Fibroblast of the aortic adventitia (primary cell): ENCODE data around the gene MAP2K2. TPM values are rescaled to one million over a fixed set of nuclear protein-coding genes. Genes with fewer than 3 reads are reported as not detected.

ENCODE experiments used
- DNase-seq: peaks from one replicate; pipeline ENCODE4 v3.0.0-alpha.2; 2010; ENCODE audit warnings: low read depth
- H3K4me3 ChIP-seq: 2 replicates; pipeline ENCODE4 v1.5.1; 2011; ENCODE audit warnings: low read depth, mild to moderate bottlenecking, control low read depth, low read length, moderate library complexity
- CTCF ChIP-seq: IDR thresholded peaks from 2 replicates; pipeline ENCODE4 v1.5.1; 2011; ENCODE audit warnings: mild to moderate bottlenecking, low read length, control low read depth, inconsistent platforms; ENCODE audit not compliant: insufficient read depth
- total RNA-seq: library from RNA; depleted of rRNA; stranded (reverse); fragments of >200 nt; gene quantifications from 2 replicates; pipeline ENCODE4 v1.2.3, GENCODE V29; 2012; ENCODE audit warnings: low replicate concordance

MAP2K2 gene
- total RNA-seq, 1 donor = 177 TPM

DNA sequence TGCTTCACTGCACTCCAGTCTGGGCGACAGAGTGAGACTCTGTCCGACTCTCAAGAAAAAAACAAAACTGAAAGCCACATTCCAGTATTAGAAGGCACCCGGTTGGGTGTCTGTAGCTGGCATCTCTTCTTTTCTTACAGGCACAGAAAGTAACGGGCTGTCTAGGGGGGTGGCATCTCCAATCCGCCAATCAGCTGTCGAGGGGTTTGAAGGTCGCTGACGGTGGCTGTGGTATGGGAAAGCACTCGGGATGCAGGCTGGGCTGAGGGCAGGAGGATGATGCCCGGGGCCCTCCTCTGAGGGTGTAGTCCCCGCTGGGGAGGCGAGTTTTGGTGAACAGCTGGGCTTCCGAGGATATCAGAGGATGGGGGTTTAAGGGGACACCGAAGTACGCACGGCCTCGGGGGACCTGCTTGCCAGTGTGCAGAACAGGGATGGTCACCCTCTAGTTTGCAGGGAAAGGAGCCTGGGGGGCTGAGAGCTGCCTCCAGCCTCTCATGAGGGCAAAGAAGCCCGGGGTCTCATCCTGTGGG, 30.2 kb downstream of the MAP2K2 start:
- H3K4me3 ChIP-seq = no peak overlapping the region
- DNase-seq = no peak
- no peak for TF ChIP-seq CTCF

DNA sequence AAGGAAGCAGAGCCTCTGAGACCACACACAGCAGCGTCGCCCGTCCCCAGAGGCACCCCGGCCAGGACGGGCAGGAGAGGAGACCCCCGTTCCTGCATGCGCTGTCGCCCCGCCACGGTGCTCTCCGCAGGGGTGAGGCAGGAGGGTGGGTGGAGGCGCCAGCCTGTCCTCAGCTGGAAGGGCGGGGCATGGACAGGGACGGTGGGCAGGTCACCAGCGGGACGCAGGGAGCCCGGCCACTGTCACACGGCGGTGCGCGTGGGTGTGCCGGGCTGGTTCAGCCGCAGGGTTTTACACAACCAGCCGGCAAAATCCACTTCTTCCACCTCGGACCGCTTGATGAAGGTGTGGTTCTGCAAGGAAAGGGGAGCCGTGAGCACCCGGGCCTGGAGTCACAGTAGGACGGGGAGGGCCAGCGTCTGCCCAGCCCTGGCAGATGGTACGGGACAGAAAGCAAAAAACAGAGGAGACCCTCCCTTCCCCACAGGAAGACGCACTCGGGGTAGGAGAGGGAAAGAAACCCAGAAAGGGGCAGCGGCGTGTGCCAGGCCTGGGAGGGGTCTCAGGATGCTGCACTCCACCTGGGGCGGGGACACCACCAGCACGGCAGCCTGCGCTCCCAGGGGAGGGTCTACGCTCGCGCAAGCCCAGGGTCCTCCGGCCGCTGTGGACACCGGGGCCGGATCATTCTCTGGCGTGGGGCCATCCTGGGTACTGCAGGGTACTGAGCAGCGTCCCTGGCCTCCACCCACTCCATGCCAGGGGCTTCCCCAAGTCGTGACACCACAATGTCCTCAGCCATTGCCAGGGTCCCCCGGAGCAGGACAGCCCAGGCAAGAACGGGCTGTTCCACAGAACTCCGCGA, 33.3 kb downstream of the MAP2K2 start:
- no peak for TF ChIP-seq CTCF
- DNase-seq = no peak
- no peak overlapping the region for H3K4me3 ChIP-seq

DNA sequence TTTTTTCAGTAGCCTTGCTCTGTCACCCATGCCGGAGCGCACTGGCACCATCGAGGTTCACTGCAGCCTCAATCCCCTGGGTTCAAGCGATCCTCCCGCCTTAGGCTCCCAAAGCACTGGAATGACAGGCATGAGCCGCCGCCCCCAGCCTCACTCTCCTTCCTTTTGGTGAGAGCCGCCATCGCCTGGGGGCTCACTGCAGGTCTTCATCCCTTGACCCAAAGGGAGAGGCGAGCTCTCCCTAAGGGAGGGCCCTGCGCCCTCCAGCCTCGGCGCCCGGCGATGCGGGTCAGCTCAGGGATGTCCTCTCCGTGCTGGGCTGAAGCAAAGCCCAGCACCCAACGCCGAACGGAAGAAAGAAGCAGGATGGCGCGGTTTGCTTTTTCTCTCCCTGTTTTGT, 34.0 kb downstream of the MAP2K2 start:
- no peak for DNase-seq
- no peak for TF ChIP-seq CTCF

GRCh38 chr19:4089400-4089908, 34.5 kb downstream of the MAP2K2 start:
- DNase-seq = no peak
- no peak for TF ChIP-seq CTCF
- no peak overlapping the region for H3K4me3 ChIP-seq

More for the DNA sequence above, 34.0 kb downstream of the MAP2K2 start:
- H3K4me3 ChIP-seq = no peak overlapping the region

DNA sequence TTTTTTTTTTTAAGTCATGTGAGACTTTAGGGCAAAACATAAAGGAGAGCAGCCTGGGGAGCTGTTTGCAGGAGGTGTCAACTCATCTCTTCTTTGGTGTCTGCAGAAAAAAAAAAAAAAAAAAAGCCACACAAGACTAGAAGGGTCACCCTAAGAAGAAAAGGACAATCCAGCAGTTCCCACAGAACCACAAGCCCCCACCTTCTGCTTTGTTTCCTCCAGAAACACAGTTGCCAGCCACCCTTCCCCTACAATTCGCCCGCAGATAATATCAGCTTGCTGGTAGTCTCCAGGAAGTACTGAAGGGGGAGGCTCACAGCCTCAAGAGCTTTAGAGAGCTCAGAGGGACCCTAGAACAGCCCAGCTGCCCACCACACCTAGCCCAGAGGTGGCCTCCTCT, 34.9 kb downstream of the MAP2K2 start:
- no peak for DNase-seq
- TF ChIP-seq CTCF = no peak

DNA sequence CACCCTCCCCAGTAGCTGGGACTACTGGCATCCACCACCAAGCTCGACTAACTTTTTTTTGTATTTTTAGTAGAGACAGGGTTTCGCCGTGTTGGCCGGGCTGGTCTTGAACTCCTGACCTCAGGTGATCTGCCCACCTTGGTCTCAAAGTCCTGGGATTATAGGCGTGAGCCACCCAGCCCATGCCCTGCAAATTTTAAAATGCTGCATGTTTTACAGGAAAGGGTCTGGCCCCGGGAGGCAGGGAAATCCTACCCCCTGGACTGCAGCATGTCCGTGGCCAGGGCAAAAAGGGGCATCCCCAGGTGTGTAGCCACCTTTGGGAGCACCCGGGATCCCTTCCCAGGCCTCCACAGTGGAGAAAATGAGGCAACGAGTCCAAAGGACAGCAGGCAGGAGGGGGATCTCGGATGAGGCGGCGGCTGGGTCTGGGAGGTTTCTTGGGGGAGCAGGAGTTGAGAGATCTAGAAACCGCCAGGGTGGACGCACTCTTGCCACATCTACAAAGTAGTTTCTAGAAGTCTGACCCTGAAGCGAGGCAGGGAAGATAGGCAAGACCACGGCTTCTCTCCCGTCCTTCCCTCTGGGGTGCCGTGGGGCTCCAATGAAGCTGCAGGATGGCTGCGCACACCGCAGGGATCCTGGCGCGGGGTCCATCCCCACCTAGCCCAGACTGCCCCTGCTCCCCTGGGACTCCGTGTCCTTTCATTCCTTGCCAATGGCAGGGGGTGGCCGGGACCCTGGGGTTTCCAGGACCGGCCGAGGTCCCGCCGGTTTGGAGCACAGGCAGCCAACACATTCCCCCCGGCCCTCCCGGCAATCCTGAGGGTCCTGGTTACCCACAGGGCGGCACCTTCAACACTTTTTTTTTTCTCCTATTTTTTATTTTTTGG, 35.9 kb downstream of the MAP2K2 start:
- no peak for DNase-seq
- H3K4me3 ChIP-seq = no peak overlapping the region
- no peak for TF ChIP-seq CTCF

More for the DNA sequence above, 34.9 kb downstream of the MAP2K2 start:
- H3K4me3 ChIP-seq = no peak overlapping the region
